Activated T-cell treated with anti-CD3 and anti-CD28 coated beads, Interleukin-2, amount 50 U/mL, for 72 hours (primary cell): Measurements from ENCODE around the gene ATRIP. TPM values are rescaled to one million over a fixed set of nuclear protein-coding genes. Genes with fewer than 3 reads are reported as not detected.
A peak's percentile ranks its signal among the peaks of the same experiment; 100 is the strongest.

Experiments used
- ATAC-seq, 2 donors: fragments of 150-1000 bp; cut with Tn5 transposase; replicated peaks in 1 of 2; 2 replicates each; pipeline ENCODE4 v1.10.0; 2021; ENCODE audit warnings: moderate library complexity in 2 of 2, mild to moderate bottlenecking in 1 of 2
- DNase-seq, 2 donors: peaks; one replicate each; pipeline ENCODE4 v3.0.0; 2021 to 2022; ENCODE audit warnings: mixed read lengths in 1 of 2
- H3K27ac Mint-ChIP-seq: one replicate; pipeline ENCODE4 v1.8.0; 2022; ENCODE audit warnings: mild to moderate bottlenecking, moderate library complexity, mixed read lengths
- H3K27me3 Mint-ChIP-seq: one replicate; pipeline ENCODE4 v1.8.0; 2022; ENCODE audit warnings: low read depth, mixed read lengths
- H3K36me3 Mint-ChIP-seq, 2 donors: one replicate each; pipeline ENCODE4 v1.8.0; 2022; ENCODE audit warnings: mixed read lengths in 2 of 2, mild to moderate bottlenecking in 1 of 2; ENCODE audit not compliant: insufficient read depth in 2 of 2
- H3K4me1 Mint-ChIP-seq: one replicate; pipeline ENCODE4 v1.8.0; 2022; ENCODE audit warnings: low read depth, mixed read lengths
- H3K4me3 Mint-ChIP-seq, 2 donors: one replicate each; pipeline ENCODE4 v1.8.0; 2022; ENCODE audit warnings: mild to moderate bottlenecking in 2 of 2, mixed read lengths in 2 of 2, moderate library complexity in 2 of 2
- H3K9me3 Mint-ChIP-seq, 2 donors: one replicate each; pipeline ENCODE4 v1.8.0; 2022; ENCODE audit warnings: mixed read lengths in 2 of 2
- total RNA-seq, 2 donors: library from RNA; stranded (reverse); gene quantifications; one replicate each; pipeline ENCODE4 v1.2.3, GENCODE V29; 2022

The ATRIP gene
- total RNA-seq, 2 donors from 2014 or later: 15.6 to 19.9 TPM

GRCh38 chr3:48503401-48504050 lies 57.0 kb downstream of the ATRIP start:
- Mint-ChIP-seq H3K27me3 (no peaks in the 10 kb centered on the region), H3K27ac (peak overlapping the region; percentile 90), H3K9me3 (peaks cover 0 to under 1% of the 10 kb centered on the region in 2 donors), H3K4me1 (peaks cover 55% of the 10 kb centered on the region), H3K4me3 (peak overlapping the region; percentile 85 to 86), H3K36me3 (peaks cover 0 to under 1% of the 10 kb centered on the region in 2 donors)
- ATAC-seq: no peak
- DNase-seq: no peak

GRCh38 chr3:48504051-48504946 lies 57.8 kb downstream of the ATRIP start, which contains the start of gene SHISA5:
TSS of gene SHISA5 (minus strand) at chr3:48504174. CDS start at chr3:48504094, 80 bp downstream.
- no peaks in the 10 kb centered on the region for H3K9me3 Mint-ChIP-seq
- peak; percentile 70 to 80 for ATAC-seq
- peak within 1 kb of the TSS; percentile 90 for H3K27ac Mint-ChIP-seq
- H3K27me3 Mint-ChIP-seq: no peaks in the 10 kb centered on the region
- peaks cover 55% of the 10 kb centered on the region for H3K4me1 Mint-ChIP-seq
- DNase-seq: peak; percentile 73 to 80
- peak within 1 kb of the TSS; percentile 85 to 86 for H3K4me3 Mint-ChIP-seq
- H3K36me3 Mint-ChIP-seq: no peaks in the 10 kb centered on the region

- Mint-ChIP-seq H3K27me3 (no peaks in the 10 kb centered on the region), H3K27ac (no peak overlapping the region), H3K4me3 (peak overlapping the region; percentile 85 to 86), H3K36me3 (no peaks in the 10 kb centered on the region), H3K9me3 (no peaks in the 10 kb centered on the region), H3K4me1 (peaks cover 55% of the 10 kb centered on the region)
- ATAC-seq: no peak
- no peak for DNase-seq
Measured at GRCh38 chr3:48505146-48505545, 58.6 kb downstream of the ATRIP start.

- DNase-seq: no peak
- no peak overlapping the region for H3K4me3 Mint-ChIP-seq
- H3K9me3 Mint-ChIP-seq: no peaks in the 10 kb centered on the region
- ATAC-seq: no peak
- no peak overlapping the region for H3K27ac Mint-ChIP-seq
- H3K27me3 Mint-ChIP-seq: no peaks in the 10 kb centered on the region
- H3K4me1 Mint-ChIP-seq: peaks cover 52% of the 10 kb centered on the region
- H3K36me3 Mint-ChIP-seq: no peaks in the 10 kb centered on the region
Measured at GRCh38 chr3:48505968-48506504, 59.5 kb downstream of the ATRIP start.

- H3K27ac Mint-ChIP-seq: no peak overlapping the region
- ATAC-seq: peak; percentile 82 to 90
- DNase-seq: peak; percentile 76 to 85
- H3K4me1 Mint-ChIP-seq: peaks cover 44% of the 10 kb centered on the region
- peak overlapping the region; percentile 55 to 75 for H3K4me3 Mint-ChIP-seq
- no peaks in the 10 kb centered on the region for H3K27me3 Mint-ChIP-seq
- H3K9me3 Mint-ChIP-seq: no peaks in the 10 kb centered on the region
- H3K36me3 Mint-ChIP-seq: no peaks in the 10 kb centered on the region
Measured at GRCh38 chr3:48507256-48508061, 60.9 kb downstream of the ATRIP start.

GRCh38 chr3:48511551-48511950 lies 65.0 kb downstream of the ATRIP start:
- DNase-seq: no peak
- no peak overlapping the region for H3K27ac Mint-ChIP-seq
- H3K27me3 Mint-ChIP-seq: no peaks in the 10 kb centered on the region
- no peak overlapping the region for H3K4me3 Mint-ChIP-seq
- ATAC-seq: no peak
- H3K4me1 Mint-ChIP-seq: peaks cover 53% of the 10 kb centered on the region
- no peaks in the 10 kb centered on the region for H3K9me3 Mint-ChIP-seq
- no peaks in the 10 kb centered on the region for H3K36me3 Mint-ChIP-seq

- Mint-ChIP-seq H3K4me1 (peaks cover 66% of the 10 kb centered on the region), H3K27ac (no peak overlapping the region), H3K4me3 (peak overlapping the region in 1 of 2 donors; percentile 20), H3K9me3 (no peaks in the 10 kb centered on the region), H3K27me3 (no peaks in the 10 kb centered on the region), H3K36me3 (no peaks in the 10 kb centered on the region)
- peak in 1 of 2 donors; percentile 35 for DNase-seq
- peak; percentile 50 to 81 for ATAC-seq
Measured at GRCh38 chr3:48514431-48515227, 68.1 kb downstream of the ATRIP start.

Other genes with a start within 250 kb of the ATRIP start
- not detected for gene CAMP, start 223.2 kb upstream of the ATRIP start, total RNA-seq
- gene ZNF589, start 205.6 kb upstream of the ATRIP start, total RNA-seq: 10 to 100 TPM; 26.0 to 39.7 TPM
- gene NME6, start 145.4 kb upstream of the ATRIP start, total RNA-seq: 10 to 100 TPM; 38.3 to 41.9 TPM
- not detected for gene SPINK8, start 113.1 kb upstream of the ATRIP start, total RNA-seq
- gene FBXW12, start 74.5 kb upstream of the ATRIP start, total RNA-seq: not detected
- gene PLXNB1, start 16.7 kb upstream of the ATRIP start, total RNA-seq: 1 to 10 TPM; 3.2 to 6.1 TPM
- 10 to 100 TPM; 13.5 to 16.7 TPM for gene CCDC51, start 6.6 kb upstream of the ATRIP start, total RNA-seq
- 100 to 1,000 TPM; 263 to 285 TPM for gene TMA7, start 6.5 kb upstream of the ATRIP start, total RNA-seq
- 100 to 1,000 TPM in 1 of 2 donors, 10 to 100 TPM in 1; 69.3 to 101 TPM for gene SHISA5, start 57.4 kb downstream of the ATRIP start, total RNA-seq
- gene PFKFB4, start 110.1 kb downstream of the ATRIP start, total RNA-seq: 10 to 100 TPM in 1 of 2 donors, 1 to 10 TPM in 1; 8.5 to 18.0 TPM
- not detected for gene UCN2, start 117.0 kb downstream of the ATRIP start, total RNA-seq
- 1 to 10 TPM; 4.4 to 5.3 TPM for gene COL7A1, start 148.6 kb downstream of the ATRIP start, total RNA-seq
- gene UQCRC1, start 162.9 kb downstream of the ATRIP start, total RNA-seq: 100 to 1,000 TPM; 205 to 228 TPM
- not detected for gene TMEM89, start 175.0 kb downstream of the ATRIP start, total RNA-seq
- gene SLC26A6, start 188.7 kb downstream of the ATRIP start, total RNA-seq: 10 to 100 TPM; 34.7 to 42.2 TPM
- 10 to 100 TPM; 14.2 to 17.4 TPM for gene CELSR3, start 216.1 kb downstream of the ATRIP start, total RNA-seq
- 10 to 100 TPM; 27.7 to 27.8 TPM for gene NCKIPSD, start 239.2 kb downstream of the ATRIP start, total RNA-seq